AG09309 (cell line): ENCODE results near the gene WNT3A.
"Not testable (repeated sequence)": the region's sequence is repeated elsewhere in the genome, so short reads cannot be mapped to it uniquely, and the experiment has no call there.

Experiments used
- DNase-seq: peaks from one replicate; pipeline ENCODE4 v3.0.0-alpha.2; 2010; ENCODE audit warnings: low read depth
- H3K4me3 ChIP-seq: 2 replicates; pipeline ENCODE4 v1.5.1; 2011; ENCODE audit warnings: mild to moderate bottlenecking, low read depth, low read length, moderate library complexity; ENCODE audit not compliant: control insufficient read depth
- CTCF ChIP-seq: IDR thresholded peaks from 2 replicates; pipeline ENCODE4 v1.5.1; 2011; ENCODE audit warnings: mild to moderate bottlenecking, low read depth, low read length, inconsistent platforms; ENCODE audit not compliant: insufficient read depth, control insufficient read depth; ENCODE audit errors: missing control alignments

Gene WNT3A

GRCh38 chr1:227972843-227973374 lies 33.9 kb upstream of the WNT3A start:
- DNase-seq, result not testable (repeated sequence)

GRCh38 chr1:227973724-227974288 lies 33.0 kb upstream of the WNT3A start:
- DNase-seq, H3K4me3 ChIP-seq: not testable (repeated sequence)

More at GRCh38 chr1:227972843-227973374, 33.9 kb upstream of the WNT3A start:
- not testable (repeated sequence) for H3K4me3 ChIP-seq

- H3K4me3 ChIP-seq, DNase-seq: not testable (repeated sequence)
These were observed 31.1 kb upstream of the WNT3A start for GRCh38 chr1:227975583-227976283.

- TF ChIP-seq CTCF, result no peak
- no peak overlapping the region for H3K4me3 ChIP-seq
- DNase-seq, result no peak
These were observed 19.6 kb upstream of the WNT3A start for GRCh38 chr1:227987181-227987580.

- no peak overlapping the region for H3K4me3 ChIP-seq
- TF ChIP-seq CTCF, result no peak
- no peak for DNase-seq
These were observed 12.0 kb upstream of the WNT3A start for GRCh38 chr1:227994632-227995300.

GRCh38 chr1:227996187-227996950 lies 10.4 kb upstream of the WNT3A start:
- H3K4me3 ChIP-seq, result no peak overlapping the region
- no peak for TF ChIP-seq CTCF
- no peak for DNase-seq

GRCh38 chr1:227998374-227999055 lies 8.3 kb upstream of the WNT3A start:
- no peak for DNase-seq
- no peak overlapping the region for H3K4me3 ChIP-seq
- no peak for TF ChIP-seq CTCF
